Hepatocyte (in vitro differentiated cells): ENCODE data around the gene GCSH. TPM values are rescaled to one million over a fixed set of nuclear protein-coding genes. Genes with fewer than 3 reads are reported as not detected.
A peak's percentile ranks its signal among the peaks of the same experiment; 100 is the strongest.

Experiments used
- DNase-seq: peaks from one replicate; pipeline ENCODE4 v3.0.0-alpha.2; 2016; ENCODE audit warnings: low spot score
- H2AFZ ChIP-seq: fragments of 200-600 bp; sonication (generic); 2 replicates; pipeline ENCODE4 v1.6.0; 2016; ENCODE audit warnings: antibody characterized with exemption, mild to moderate bottlenecking
- H3K27ac ChIP-seq: fragments of 200-600 bp; sonication (generic); 2 replicates; pipeline ENCODE4 v1.5.1; 2016; ENCODE audit warnings: mild to moderate bottlenecking
- H3K27me3 ChIP-seq: fragments of 200-600 bp; sonication (generic); 2 replicates; pipeline ENCODE4 v1.6.1; 2016
- H3K36me3 ChIP-seq: fragments of 200-600 bp; sonication (generic); replicated peaks from 2 replicates; pipeline ENCODE4 v1.5.1; 2016; ENCODE audit warnings: low read depth; ENCODE audit not compliant: insufficient read depth
- H3K4me1 ChIP-seq: fragments of 200-600 bp; sonication (generic); 2 replicates; pipeline ENCODE4 v1.5.1; 2016; ENCODE audit warnings: mild to moderate bottlenecking, moderate library complexity; ENCODE audit not compliant: insufficient read depth
- H3K4me2 ChIP-seq: fragments of 200-600 bp; sonication (generic); 2 replicates; pipeline ENCODE4 v1.6.0; 2016
- H3K4me3 ChIP-seq: fragments of 200-600 bp; sonication (generic); 2 replicates; pipeline ENCODE4 v1.5.1; 2016; ENCODE audit warnings: mild to moderate bottlenecking
- H3K79me2 ChIP-seq: fragments of 200-600 bp; sonication (generic); 2 replicates; pipeline ENCODE4 v1.6.0; 2017; ENCODE audit warnings: mild to moderate bottlenecking
- H3K9me2 ChIP-seq: fragments of 200-600 bp; sonication (generic); replicated peaks from 2 replicates; pipeline ENCODE4 v1.6.0; 2017; ENCODE audit warnings: mild to moderate bottlenecking; ENCODE audit not compliant: insufficient read depth
- H3K9me3 ChIP-seq: fragments of 200-600 bp; sonication (generic); 2 replicates; pipeline ENCODE4 v1.5.1; 2016; ENCODE audit warnings: low read depth, mild to moderate bottlenecking
- H4K20me1 ChIP-seq: fragments of 200-600 bp; sonication (generic); 2 replicates; pipeline ENCODE4 v1.6.0; 2016; ENCODE audit warnings: mild to moderate bottlenecking; ENCODE audit not compliant: insufficient read depth, poor library complexity, severe bottlenecking
- CTCF ChIP-seq: fragments of 200-600 bp; sonication (generic); IDR thresholded peaks from 2 replicates; pipeline ENCODE4 v1.5.1; 2016; ENCODE audit warnings: antibody characterized with exemption, mild to moderate bottlenecking; ENCODE audit not compliant: poor library complexity
- EZH2 ChIP-seq: fragments of 200-600 bp; sonication (generic); IDR thresholded peaks from 2 replicates; pipeline ENCODE4 v1.6.1; 2016; ENCODE audit warnings: antibody characterized with exemption, mild to moderate bottlenecking, borderline replicate concordance
- EZH2phosphoT487 ChIP-seq: fragments of 200-600 bp; sonication (generic); IDR thresholded peaks from one replicate; pipeline ENCODE4 v1.6.1; 2018; ENCODE audit warnings: antibody characterized with exemption, mild to moderate bottlenecking, low read depth, moderate library complexity; ENCODE audit not compliant: unreplicated experiment, severe bottlenecking
- WGBS: methylation state at CpG from one replicate; pipeline ENCODE4 v1.1.6; 2016; ENCODE audit warnings: low lambda C conversion rate; ENCODE audit errors: missing lambda C conversion rate; 5-methylcytosine and 5-hydroxymethylcytosine counted together
- polyA plus RNA-seq: library from polyadenylated mRNA; unstranded; fragments of >200 nt; fragmentation: Nextera tagmentation; extraction: Ambion mirVana; gene quantifications from 2 replicates; pipeline ENCODE4 v1.2.1, GENCODE V29; 2016
- total RNA-seq: library from RNA; depleted of rRNA; stranded (reverse); fragments of >200 nt; gene quantifications from 2 replicates; pipeline ENCODE4 v1.2.3, GENCODE V29; 2014

The GCSH gene
- total and polyA plus RNA-seq, 2 experiments from 2014 or later, result 53.6 to 83.1 TPM

- H3K36me3 ChIP-seq, result no peaks in the 10 kb centered on the region
- no peaks in the 10 kb centered on the region for H3K27me3 ChIP-seq
- H2AFZ ChIP-seq, result no peak overlapping the region
- H3K9me2 ChIP-seq, result no peaks in the 10 kb centered on the region
- H3K4me2 ChIP-seq, result no peak overlapping the region
- no peak for DNase-seq
- H3K4me1 ChIP-seq, result peaks cover 8% of the 10 kb centered on the region
- TF ChIP-seq EZH2 (no peak), EZH2phosphoT487 (no peak), CTCF (no peak)
- no peaks in the 10 kb centered on the region for H3K9me3 ChIP-seq
- no peaks in the 10 kb centered on the region for H3K79me2 ChIP-seq
- no peaks in the 10 kb centered on the region for H4K20me1 ChIP-seq
- H3K4me3 ChIP-seq, result no peak overlapping the region
- H3K27ac ChIP-seq, result peak overlapping the region; percentile 4
- 58% methylated on average over 5 of the region's 5 CpGs for WGBS
Measured at GRCh38 chr16:81073560-81074330, 22.4 kb downstream of the GCSH start.

GRCh38 chr16:81071805-81072204 lies 24.4 kb downstream of the GCSH start:
- Histone ChIP-seq H3K79me2 (no peaks in the 10 kb centered on the region), H3K36me3 (no peaks in the 10 kb centered on the region), H3K9me3 (no peaks in the 10 kb centered on the region), H3K9me2 (no peaks in the 10 kb centered on the region), H3K27me3 (no peaks in the 10 kb centered on the region), H4K20me1 (no peaks in the 10 kb centered on the region), H2AFZ (no peak overlapping the region), H3K27ac (no peak overlapping the region), H3K4me1 (no peaks in the 10 kb centered on the region), H3K4me3 (no peak overlapping the region), H3K4me2 (no peak overlapping the region)
- DNase-seq, result no peak
- no peak for TF ChIP-seq CTCF
- no peak for TF ChIP-seq EZH2
- TF ChIP-seq EZH2phosphoT487, result no peak
- 90% methylated on average over 4 of the region's 4 CpGs for WGBS

- no peak for DNase-seq
- H3K36me3 ChIP-seq, result no peaks in the 10 kb centered on the region
- H3K9me2 ChIP-seq, result no peaks in the 10 kb centered on the region
- TF ChIP-seq EZH2, result no peak
- no peak for TF ChIP-seq EZH2phosphoT487
- TF ChIP-seq CTCF, result no peak
- no peaks in the 10 kb centered on the region for H4K20me1 ChIP-seq
- WGBS, result 82% methylated on average over 8 of the region's 8 CpGs
- peaks cover 8% of the 10 kb centered on the region for H3K4me1 ChIP-seq
- H3K4me3 ChIP-seq, result no peak overlapping the region
- no peak overlapping the region for H3K4me2 ChIP-seq
- no peaks in the 10 kb centered on the region for H3K9me3 ChIP-seq
- no peaks in the 10 kb centered on the region for H3K27me3 ChIP-seq
- H3K27ac ChIP-seq, result no peak overlapping the region
- no peak overlapping the region for H2AFZ ChIP-seq
- H3K79me2 ChIP-seq, result no peaks in the 10 kb centered on the region
Measured at GRCh38 chr16:81070979-81071378, 25.2 kb downstream of the GCSH start.
